Measurements from ENCODE around the gene AQP11. TPM values are rescaled to one million over a fixed set of nuclear protein-coding genes. Genes with fewer than 3 reads are reported as not detected.
"Not testable (repeated sequence)": the region's sequence is repeated elsewhere in the genome, so short reads cannot be mapped to it uniquely, and the experiment has no call there.

Gene AQP11
- total RNA-seq, 1 experiment from 2014 or later = 12.7 TPM

DNA sequence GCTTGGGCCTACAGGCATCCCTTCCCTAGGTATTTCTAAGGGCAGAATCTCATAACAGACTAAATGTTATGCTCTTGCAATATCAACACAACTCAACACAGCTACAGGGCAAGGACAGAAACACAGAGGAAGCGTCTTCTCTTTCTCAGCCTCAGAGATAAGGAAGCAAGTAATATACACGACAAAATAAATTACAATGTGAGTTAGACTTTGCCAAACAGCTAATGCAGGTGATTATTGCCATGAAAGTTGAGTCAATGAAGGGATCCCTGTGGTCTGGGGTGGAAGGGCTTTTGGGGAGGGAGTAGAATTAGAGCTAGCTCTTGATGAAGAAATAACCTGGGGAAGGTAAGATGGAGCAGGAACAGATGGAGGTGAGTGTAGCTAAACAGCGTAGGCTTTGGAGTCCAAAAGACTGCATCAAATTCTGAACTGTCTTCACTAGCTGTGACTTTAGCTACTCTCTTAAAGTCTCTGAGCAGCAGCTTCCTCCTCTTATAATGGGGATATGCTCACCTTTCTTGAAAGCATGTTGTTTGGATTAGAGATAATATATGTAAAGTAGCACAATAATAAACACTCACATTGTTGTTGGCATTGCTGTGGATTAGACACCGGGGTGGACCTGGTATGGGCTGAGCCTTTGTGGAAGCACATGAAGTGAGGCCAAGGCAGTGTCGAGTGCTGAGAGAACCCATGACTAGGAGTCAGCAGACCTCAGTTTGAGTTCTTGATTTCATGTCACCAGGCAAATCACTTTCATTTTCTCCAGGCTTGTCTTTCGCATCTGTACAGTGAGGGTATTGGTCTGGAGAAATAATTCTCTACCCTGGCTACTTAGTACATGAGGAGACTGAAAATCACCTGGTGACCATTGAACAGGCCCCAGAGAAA, 41.0 kb upstream of the AQP11 start:
- H3K4me1 Mint-ChIP-seq (ENCODE audit: low read depth, unreplicated experiment) = peaks cover 6% of the 10 kb centered on the region
- Histone ChIP-seq H3K9me3 (peaks cover 11% of the 10 kb centered on the region; the same call in 1 of the 2 replicates), H3K27me3 (replicated peaks; ENCODE audit: control insufficient read depth, insufficient read depth, low read length) (no peaks in the 10 kb centered on the region), H3K4me1 (peaks cover 3% of the 10 kb centered on the region; the same call in 1 of the 2 replicates), H3K4me3 (ENCODE audit: low read depth, low read length) (no peak overlapping the region), H3K36me3 (ENCODE audit: control insufficient read depth, insufficient read depth, low read length) (0 out of 2 replicates have a peak, but pooled peaks cover 2% of the 10 kb centered on the region)
- no peak for DNase-seq
- CTCF ChIA-PET = interaction anchor here (0.6 to 2.5 kb wide), 18 partner anchors 13 to 501 kb away, joined by 3 to 28 read pairs (median 4); partner anchors contain the start of genes AQP11 and MYO7A
- no TSS peak for BruUV-seq (replicated peaks)
- intact Hi-C loops (cut with micrococcal nuclease; ENCODE audit: unreplicated experiment) = loop anchor here (1.0 to 10.0 kb wide), 6 partner anchors 33 to 421 kb away; partner anchors contain the start of genes MYO7A and PAK1
- TF ChIP-seq, protein P1, sequence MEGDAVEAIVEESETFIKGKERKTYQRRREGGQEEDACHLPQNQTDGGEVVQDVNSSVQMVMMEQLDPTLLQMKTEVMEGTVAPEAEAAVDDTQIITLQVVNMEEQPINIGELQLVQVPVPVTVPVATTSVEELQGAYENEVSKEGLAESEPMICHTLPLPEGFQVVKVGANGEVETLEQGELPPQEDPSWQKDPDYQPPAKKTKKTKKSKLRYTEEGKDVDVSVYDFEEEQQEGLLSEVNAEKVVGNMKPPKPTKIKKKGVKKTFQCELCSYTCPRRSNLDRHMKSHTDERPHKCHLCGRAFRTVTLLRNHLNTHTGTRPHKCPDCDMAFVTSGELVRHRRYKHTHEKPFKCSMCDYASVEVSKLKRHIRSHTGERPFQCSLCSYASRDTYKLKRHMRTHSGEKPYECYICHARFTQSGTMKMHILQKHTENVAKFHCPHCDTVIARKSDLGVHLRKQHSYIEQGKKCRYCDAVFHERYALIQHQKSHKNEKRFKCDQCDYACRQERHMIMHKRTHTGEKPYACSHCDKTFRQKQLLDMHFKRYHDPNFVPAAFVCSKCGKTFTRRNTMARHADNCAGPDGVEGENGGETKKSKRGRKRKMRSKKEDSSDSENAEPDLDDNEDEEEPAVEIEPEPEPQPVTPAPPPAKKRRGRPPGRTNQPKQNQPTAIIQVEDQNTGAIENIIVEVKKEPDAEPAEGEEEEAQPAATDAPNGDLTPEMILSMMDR (IDR thresholded peaks at IDR 0.05; ENCODE audit: insufficient read depth in 1 of 2, low read depth in 1 of 2, low read length in 1 of 2, severe bottlenecking in 1 of 2, unreplicated experiment in 1 of 2) = peak in 1 of 2 experiments; percentile 20
- H3K27ac Mint-ChIP-seq (ENCODE audit: unreplicated experiment) = no peak overlapping the region
- H3K27me3 Mint-ChIP-seq (ENCODE audit: insufficient read depth, unreplicated experiment) = no peaks in the 10 kb centered on the region
- H3K9me3 Mint-ChIP-seq (ENCODE audit: unreplicated experiment) = no peaks in the 10 kb centered on the region
- no peaks in the 10 kb centered on the region for H3K36me3 Mint-ChIP-seq (ENCODE audit: insufficient read depth, unreplicated experiment)
- H3K4me3 Mint-ChIP-seq (ENCODE audit: unreplicated experiment) = no peak overlapping the region
- POLR2A ChIA-PET = interaction anchor here (0.6 kb wide), 1 partner anchor 70 kb away, joined by 4 read pairs; no protein-coding TSS in a partner anchor

DNA sequence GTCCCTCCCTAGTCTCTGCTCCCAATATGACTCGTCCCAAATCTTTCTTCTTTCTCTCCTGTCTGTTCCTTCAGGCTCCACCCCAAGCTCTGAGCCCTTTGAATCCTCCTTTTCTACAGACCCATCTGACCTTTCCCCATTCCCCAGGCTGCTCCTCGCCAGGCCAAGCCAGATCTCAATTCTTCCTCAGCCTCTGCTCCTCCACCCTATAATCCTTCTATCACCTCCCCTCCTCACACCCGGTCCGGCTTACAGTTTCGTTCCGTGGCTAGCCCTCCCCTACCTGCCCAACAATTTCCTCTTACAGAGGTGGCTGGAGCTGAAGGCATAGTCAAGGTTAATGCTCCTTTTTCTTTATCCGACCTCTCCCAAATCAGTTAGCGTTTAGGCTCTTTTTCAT, 38.3 kb upstream of the AQP11 start:
- H3K9me3 ChIP-seq = peaks cover 24% of the 10 kb centered on the region
- H3K27me3 ChIP-seq (replicated peaks; ENCODE audit: control insufficient read depth, insufficient read depth, low read length); DNase-seq; H3K27ac Mint-ChIP-seq (ENCODE audit: unreplicated experiment); H3K4me1 ChIP-seq; H3K4me3 ChIP-seq (ENCODE audit: low read depth, low read length); CTCF ChIA-PET; BruUV-seq (replicated peaks); H3K36me3 ChIP-seq (ENCODE audit: control insufficient read depth, insufficient read depth, low read length); H3K4me1 Mint-ChIP-seq (ENCODE audit: low read depth, unreplicated experiment); H3K9me3 Mint-ChIP-seq (ENCODE audit: unreplicated experiment); POLR2A ChIA-PET; H3K36me3 Mint-ChIP-seq (ENCODE audit: insufficient read depth, unreplicated experiment); H3K27me3 Mint-ChIP-seq (ENCODE audit: insufficient read depth, unreplicated experiment); H3K4me3 Mint-ChIP-seq (ENCODE audit: unreplicated experiment); intact Hi-C loops (cut with micrococcal nuclease; ENCODE audit: unreplicated experiment): not testable (repeated sequence)

DNA sequence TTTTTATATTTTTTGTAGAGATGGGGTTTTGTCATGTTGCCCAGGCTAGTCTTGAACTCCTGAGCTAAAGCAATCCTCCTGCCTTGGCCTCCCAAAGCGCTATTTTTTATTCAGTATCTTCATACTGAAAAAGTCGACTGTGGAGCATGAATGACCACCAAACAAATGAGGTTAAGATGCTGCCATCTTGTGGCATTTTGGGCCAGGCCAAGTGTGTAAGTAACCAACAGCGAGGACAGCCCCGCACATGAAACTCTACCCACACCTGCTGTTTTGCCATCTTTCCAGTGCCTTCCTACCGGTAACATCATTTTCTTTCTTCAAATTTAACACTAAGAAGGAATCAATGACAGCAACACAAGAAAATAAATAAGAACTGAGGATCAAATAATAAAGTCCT, 32.2 kb upstream of the AQP11 start:
- peaks cover 27% of the 10 kb centered on the region for H3K4me1 Mint-ChIP-seq (ENCODE audit: low read depth, unreplicated experiment)
- H3K27me3 Mint-ChIP-seq (ENCODE audit: insufficient read depth, unreplicated experiment) = no peaks in the 10 kb centered on the region
- TF ChIP-seq, protein P1 (IDR thresholded peaks at IDR 0.05; ENCODE audit: insufficient read depth in 1 of 2, low read depth in 1 of 2, low read length in 1 of 2, severe bottlenecking in 1 of 2, unreplicated experiment in 1 of 2) = peak; percentile 38 to 45
- H3K9me3 ChIP-seq = peaks cover 40% of the 10 kb centered on the region
- no peaks in the 10 kb centered on the region for H3K36me3 Mint-ChIP-seq (ENCODE audit: insufficient read depth, unreplicated experiment)
- H3K9me3 Mint-ChIP-seq (ENCODE audit: unreplicated experiment) = peaks cover 28% of the 10 kb centered on the region
- peaks cover 42% of the 10 kb centered on the region for H3K4me1 ChIP-seq
- H3K4me3 Mint-ChIP-seq (ENCODE audit: unreplicated experiment) = no peak overlapping the region
- H3K27ac Mint-ChIP-seq (ENCODE audit: unreplicated experiment) = no peak overlapping the region
- H3K4me3 ChIP-seq (ENCODE audit: low read depth, low read length) = no peak overlapping the region
- ChIA-PET CTCF (interaction anchor here (0.8 to 1.1 kb wide), 2 partner anchors 144 to 362 kb away, joined by 3 to 6 read pairs; no protein-coding TSS in a partner anchor), POLR2A (no interaction called here)
- DNase-seq = peak in 1 of 2 experiments; percentile 43
- BruUV-seq (replicated peaks) = no TSS peak
- intact Hi-C loops (cut with micrococcal nuclease; ENCODE audit: unreplicated experiment) = no loop called here
- no peaks in the 10 kb centered on the region for H3K36me3 ChIP-seq (ENCODE audit: control insufficient read depth, insufficient read depth, low read length)
- no peaks in the 10 kb centered on the region for H3K27me3 ChIP-seq (replicated peaks; ENCODE audit: control insufficient read depth, insufficient read depth, low read length)

Data from Caco-2 (cell line).